DOHH2 (cell line): ENCODE results near the gene LGALSL.

Source experiments
- CTCF ChIP-seq: fragments of 200-600 bp; sonication (generic); IDR thresholded peaks from one replicate; pipeline ENCODE4 v1.5.1; 2014; ENCODE audit warnings: antibody characterized with exemption, mild to moderate bottlenecking, low read depth, low read length; ENCODE audit not compliant: poor library complexity, severe bottlenecking
- EZH2phosphoT487 ChIP-seq: fragments of 200-600 bp; sonication (generic); IDR thresholded peaks from 2 replicates; pipeline ENCODE4 v1.6.1; 2017; ENCODE audit warnings: borderline replicate concordance, mild to moderate bottlenecking, antibody characterized with exemption, low read length, moderate library complexity, mixed read lengths

DNA sequence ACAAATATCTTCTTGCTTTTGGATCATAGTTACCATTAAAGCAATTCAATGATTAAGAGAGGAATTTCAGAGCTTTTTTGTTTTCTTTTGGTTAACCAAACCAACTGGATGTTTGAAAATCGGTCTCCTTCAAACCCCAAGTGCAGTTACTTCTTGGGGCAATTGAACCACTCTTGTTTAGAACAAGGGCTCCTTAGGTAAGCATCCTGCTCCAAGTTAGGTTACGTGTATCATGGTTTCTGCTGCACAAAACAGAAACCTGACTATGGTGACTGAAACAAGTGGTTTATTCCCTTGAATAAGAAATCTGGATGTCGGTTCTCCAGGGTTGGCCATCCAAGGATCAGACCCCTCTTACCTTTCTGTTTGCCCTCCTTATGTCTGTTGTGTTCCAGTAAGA, 16.1 kb upstream of the LGALSL start:
- TF ChIP-seq CTCF (no peak), EZH2phosphoT487 (no peak)
